ENCODE data around the gene SORBS1. TPM values are rescaled to one million over a fixed set of nuclear protein-coding genes. Genes with fewer than 3 reads are reported as not detected.

SORBS1 gene
- total and polyA plus RNA-seq, 2 of the 13 experiments (the other 11 are each of a cell fraction or from before 2014, with no cell fraction given), result 16.8 to 39.8 TPM

- TF ChIP-seq, protein P1, sequence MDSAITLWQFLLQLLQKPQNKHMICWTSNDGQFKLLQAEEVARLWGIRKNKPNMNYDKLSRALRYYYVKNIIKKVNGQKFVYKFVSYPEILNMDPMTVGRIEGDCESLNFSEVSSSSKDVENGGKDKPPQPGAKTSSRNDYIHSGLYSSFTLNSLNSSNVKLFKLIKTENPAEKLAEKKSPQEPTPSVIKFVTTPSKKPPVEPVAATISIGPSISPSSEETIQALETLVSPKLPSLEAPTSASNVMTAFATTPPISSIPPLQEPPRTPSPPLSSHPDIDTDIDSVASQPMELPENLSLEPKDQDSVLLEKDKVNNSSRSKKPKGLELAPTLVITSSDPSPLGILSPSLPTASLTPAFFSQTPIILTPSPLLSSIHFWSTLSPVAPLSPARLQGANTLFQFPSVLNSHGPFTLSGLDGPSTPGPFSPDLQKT (CRISPR knock-in tag; IDR thresholded peaks at IDR 0.05; ENCODE audit: borderline replicate concordance), result no peak
- peak; percentile 62; the same call in 1 of the 2 replicates for TF ChIP-seq ZNF605 (CRISPR knock-in tag; IDR thresholded peaks at IDR 0.05)
- 0 out of 2 replicates have a peak, but pooled peaks have one; percentile 12 for TF ChIP-seq KDM3A (CRISPR knock-in tag; IDR thresholded peaks at IDR 0.05; ENCODE audit: low read depth)
Measured at GRCh38 chr10:95289921-95290421, 271.2 kb downstream of the SORBS1 start (continued).

GRCh38 chr10:95289003-95289920 lies 271.9 kb downstream of the SORBS1 start:
- Histone ChIP-seq H3K4me3 (replicated peaks in 1 of 3; ENCODE audit: insufficient read depth in 1 of 3, low read depth in 2 of 3, low read length in 3 of 3) (peak overlapping the region; percentile 77 to 89 (median 88)), H3K79me2 (ENCODE audit: insufficient read depth, low read length) (peaks cover 63% of the 10 kb centered on the region), H3K27me3 (ENCODE audit: control insufficient read depth in 1 of 2, insufficient read depth in 2 of 2, low read length in 2 of 2) (no peaks in the 10 kb centered on the region), H3K4me1 (ENCODE audit: insufficient read depth, low read length) (peaks cover 61% of the 10 kb centered on the region), H3K4me2 (ENCODE audit: low read depth, low read length) (peak overlapping the region; percentile 82), H3K36me3 (replicated peaks in 1 of 2; ENCODE audit: control insufficient read depth in 1 of 2, insufficient read depth in 2 of 2, low read length in 2 of 2) (peaks cover 2 to 7% of the 10 kb centered on the region in 2 experiments; a peak in 2 of 5 replicates), H3K27ac (ENCODE audit: extremely low read length, insufficient read depth, low read length) (peak overlapping the region; percentile 83), H2AFZ (ENCODE audit: low read length) (no peak overlapping the region), H3K9ac (ENCODE audit: insufficient read depth, low read depth, low read length) (peak overlapping the region; percentile 96), H3K9me3 (ENCODE audit: low read length) (no peaks in the 10 kb centered on the region), H4K20me1 (ENCODE audit: insufficient read depth, low read length) (peaks cover 7% of the 10 kb centered on the region; the same call in 1 of the 2 replicates)
- intact Hi-C loops (cut with micrococcal nuclease; ENCODE audit: unreplicated experiment), result loop anchor here (1.0 to 5.0 kb wide), 2 partner anchors 43 to 74 kb away; no protein-coding TSS in a partner anchor
- in situ Hi-C loops (cut with HindIII; ENCODE audit: extremely low pct_ligation_motif_present, low pct_unique_long_range_greater_than_20kb), result loop anchor here (5.0 kb wide), 1 partner anchor 73 kb away; no protein-coding TSS in a partner anchor
- no TSS peak for BruUV-seq (replicated peaks)
- FAIRE-seq (peak; percentile 58), DNase-seq (ENCODE audit: low spot score) (no peak), ATAC-seq (peak; percentile 61)
- ChIA-PET CTCF (ENCODE audit: low intra/inter-chr PET ratio, low total read pairs) (interaction anchor here (2.3 kb wide), 1 partner anchor 43 kb away, joined by 10 read pairs; no protein-coding TSS in a partner anchor), POLR2A (interaction anchor here (0.9 to 4.7 kb wide), 3 partner anchors 10 to 58 kb away, joined by 3 to 41 read pairs (median 7); no protein-coding TSS in a partner anchor)
- WGBS (ENCODE audit: low lambda C conversion rate), result 7% methylated on average over 11 of the region's 12 CpGs
- peak in 1 of 2 experiments; percentile 36; a peak in 1 of 4 replicates for TF ChIP-seq POLR2A (IDR thresholded peaks at IDR 0.05; ENCODE audit: insufficient read depth in 1 of 2, low read depth in 2 of 2, low read length in 2 of 2)
- 0 out of 2 replicates have a peak, but pooled peaks have one; percentile 38 for TF ChIP-seq ZSCAN9 (CRISPR knock-in tag; IDR thresholded peaks at IDR 0.05; ENCODE audit: borderline replicate concordance)
- no peak for TF ChIP-seq PAF1 (CRISPR knock-in tag; IDR thresholded peaks at IDR 0.05)
- TF ChIP-seq ZSCAN31 (CRISPR knock-in tag; IDR thresholded peaks at IDR 0.05; ENCODE audit: low read depth), result peak; percentile 22; the same call in 1 of the 2 replicates
- no peak for TF ChIP-seq KLF16 (CRISPR knock-in tag; IDR thresholded peaks at IDR 0.05)
- TF ChIP-seq TEAD3 (CRISPR knock-in tag; optimal IDR thresholded peaks at IDR 0.05; ENCODE audit: borderline replicate concordance), result peak; percentile 23
- peak; percentile 43 for TF ChIP-seq KMT2A (CRISPR knock-in tag; IDR thresholded peaks at IDR 0.05)
- TF ChIP-seq ZNF333 (CRISPR knock-in tag; IDR thresholded peaks at IDR 0.05; ENCODE audit: borderline replicate concordance), result no peak
- TF ChIP-seq, protein P2, sequence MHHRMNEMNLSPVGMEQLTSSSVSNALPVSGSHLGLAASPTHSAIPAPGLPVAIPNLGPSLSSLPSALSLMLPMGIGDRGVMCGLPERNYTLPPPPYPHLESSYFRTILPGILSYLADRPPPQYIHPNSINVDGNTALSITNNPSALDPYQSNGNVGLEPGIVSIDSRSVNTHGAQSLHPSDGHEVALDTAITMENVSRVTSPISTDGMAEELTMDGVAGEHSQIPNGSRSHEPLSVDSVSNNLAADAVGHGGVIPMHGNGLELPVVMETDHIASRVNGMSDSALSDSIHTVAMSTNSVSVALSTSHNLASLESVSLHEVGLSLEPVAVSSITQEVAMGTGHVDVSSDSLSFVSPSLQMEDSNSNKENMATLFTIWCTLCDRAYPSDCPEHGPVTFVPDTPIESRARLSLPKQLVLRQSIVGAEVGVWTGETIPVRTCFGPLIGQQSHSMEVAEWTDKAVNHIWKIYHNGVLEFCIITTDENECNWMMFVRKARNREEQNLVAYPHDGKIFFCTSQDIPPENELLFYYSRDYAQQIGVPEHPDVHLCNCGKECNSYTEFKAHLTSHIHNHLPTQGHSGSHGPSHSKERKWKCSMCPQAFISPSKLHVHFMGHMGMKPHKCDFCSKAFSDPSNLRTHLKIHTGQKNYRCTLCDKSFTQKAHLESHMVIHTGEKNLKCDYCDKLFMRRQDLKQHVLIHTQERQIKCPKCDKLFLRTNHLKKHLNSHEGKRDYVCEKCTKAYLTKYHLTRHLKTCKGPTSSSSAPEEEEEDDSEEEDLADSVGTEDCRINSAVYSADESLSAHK (CRISPR knock-in tag; IDR thresholded peaks at IDR 0.05; ENCODE audit: borderline replicate concordance), result no peak
- TF ChIP-seq ZEB1 (IDR thresholded peaks at IDR 0.05; ENCODE audit: insufficient replicate concordance, low read depth), result peak; percentile 57
- TF ChIP-seq TBX2 (CRISPR knock-in tag; IDR thresholded peaks at IDR 0.05; ENCODE audit: borderline replicate concordance), result 0 out of 2 replicates have a peak, but pooled peaks have one; percentile 32
- TF ChIP-seq ZNF549 (CRISPR knock-in tag; IDR thresholded peaks at IDR 0.05), result no peak
- no peak for TF ChIP-seq TARDBP (CRISPR knock-in tag; IDR thresholded peaks at IDR 0.05)
